Left lung (tissue), 10 donors: ENCODE measurements around the gene DHDDS. TPM values are rescaled to one million over a fixed set of nuclear protein-coding genes. Genes with fewer than 3 reads are reported as not detected.
A peak's percentile ranks its signal among the peaks of the same experiment; 100 is the strongest.

Experiments
- ATAC-seq: fragments of 200-7000 bp; cut with Tn5 transposase; one replicate; pipeline ENCODE4 v1.9.1; 2020; ENCODE audit warnings: moderate library complexity
- DNase-seq, 4 donors: peaks; one replicate each; pipeline ENCODE4 v3.0.0-alpha.2; 2013 to 2020
- H3K27ac ChIP-seq, 2 donors: fragments of 200-600 bp; sonication (generic) in 1 of 2; one replicate each; pipeline versions ENCODE4 v1.5.0 to v1.8.0; 2020 to 2021
- H3K27me3 ChIP-seq, 2 donors: fragments of 200-600 bp; sonication (generic) in 1 of 2; one replicate each; pipeline versions ENCODE4 v1.5.0 to v1.8.0; 2020 to 2021
- H3K36me3 ChIP-seq, 2 donors: fragments of 200-600 bp; sonication (generic) in 1 of 2; one replicate each; pipeline versions ENCODE4 v1.5.0 to v1.8.0; 2020 to 2021
- H3K4me1 ChIP-seq, 2 donors: fragments of 200-600 bp; one replicate each; pipeline ENCODE4 v1.8.0; 2021
- H3K4me3 ChIP-seq, 2 donors: fragments of 200-600 bp; sonication (generic) in 1 of 2; one replicate each; pipeline versions ENCODE4 v1.5.0 to v1.8.0; 2020 to 2021; ENCODE audit warnings: mild to moderate bottlenecking in 1 of 2
- H3K9me3 ChIP-seq, 2 donors: fragments of 200-600 bp; sonication (generic) in 1 of 2; one replicate each; pipeline versions ENCODE4 v1.5.0 to v1.8.0; 2020 to 2021
- intact Hi-C, 2 donors: fragments of 100-400 bp; cut with DNase I; formaldehyde crosslinking; loops; one replicate each; pipeline versions ENCODE4 v1.11.2 to v1.14.2; 2022
- polyA plus RNA-seq, 6 donors: library from polyadenylated mRNA; unstranded; fragments of 120-200 nt; gene quantifications; one replicate each; pipeline ENCODE4 v1.2.1, GENCODE V29; 2013; ENCODE audit not compliant: insufficient read length in 6 of 6
- total RNA-seq, 2 donors: library from RNA; stranded (reverse); fragmentation: NEBNext Ultra II Directional; extraction: Animal tissue kit (Norgen Biotek cat#: 25700); gene quantifications; one replicate each; pipeline ENCODE4 v1.2.1, GENCODE V29; 2021
- TF ChIP-seq, protein P1 (sequence below), 2 donors: fragments of 200-600 bp; sonication (generic) in 1 of 2; IDR thresholded peaks; one replicate each; pipeline versions ENCODE4 v1.5.0 to v1.8.0; 2021; ENCODE audit warnings: antibody characterized with exemption in 2 of 2
- donor health status: DM: no; HTN: yes; CAD: no.
- donor health status: DM: no; HTN: no; CAD: no.

Gene DHDDS
- total and polyA plus RNA-seq, 8 donors = 34.5 to 56.0 (median 36.1) TPM

- intact Hi-C loops = no loop called here
- no peak for DNase-seq
- no peaks in the 10 kb centered on the region for H3K9me3 ChIP-seq
- TF ChIP-seq, protein P1, sequence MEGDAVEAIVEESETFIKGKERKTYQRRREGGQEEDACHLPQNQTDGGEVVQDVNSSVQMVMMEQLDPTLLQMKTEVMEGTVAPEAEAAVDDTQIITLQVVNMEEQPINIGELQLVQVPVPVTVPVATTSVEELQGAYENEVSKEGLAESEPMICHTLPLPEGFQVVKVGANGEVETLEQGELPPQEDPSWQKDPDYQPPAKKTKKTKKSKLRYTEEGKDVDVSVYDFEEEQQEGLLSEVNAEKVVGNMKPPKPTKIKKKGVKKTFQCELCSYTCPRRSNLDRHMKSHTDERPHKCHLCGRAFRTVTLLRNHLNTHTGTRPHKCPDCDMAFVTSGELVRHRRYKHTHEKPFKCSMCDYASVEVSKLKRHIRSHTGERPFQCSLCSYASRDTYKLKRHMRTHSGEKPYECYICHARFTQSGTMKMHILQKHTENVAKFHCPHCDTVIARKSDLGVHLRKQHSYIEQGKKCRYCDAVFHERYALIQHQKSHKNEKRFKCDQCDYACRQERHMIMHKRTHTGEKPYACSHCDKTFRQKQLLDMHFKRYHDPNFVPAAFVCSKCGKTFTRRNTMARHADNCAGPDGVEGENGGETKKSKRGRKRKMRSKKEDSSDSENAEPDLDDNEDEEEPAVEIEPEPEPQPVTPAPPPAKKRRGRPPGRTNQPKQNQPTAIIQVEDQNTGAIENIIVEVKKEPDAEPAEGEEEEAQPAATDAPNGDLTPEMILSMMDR (IDR thresholded peaks at IDR 0.05) = no peak
- H3K4me1 ChIP-seq = peaks cover 20 to 39% of the 10 kb centered on the region in 2 donors
- H3K27ac ChIP-seq = peak overlapping the region in 1 of 2 donors; percentile 99
- no peak for ATAC-seq
- H3K27me3 ChIP-seq = no peaks in the 10 kb centered on the region
- peaks cover 3 to 56% of the 10 kb centered on the region in 2 donors for H3K36me3 ChIP-seq
- no peak overlapping the region for H3K4me3 ChIP-seq
Observed at GRCh38 chr1:26469558-26469957, 37.4 kb downstream of the DHDDS start.

- peaks cover 3 to 50% of the 10 kb centered on the region in 2 donors for H3K36me3 ChIP-seq
- H3K4me1 ChIP-seq = peaks cover 20 to 44% of the 10 kb centered on the region in 2 donors
- H3K27me3 ChIP-seq = no peaks in the 10 kb centered on the region
- no peaks in the 10 kb centered on the region for H3K9me3 ChIP-seq
- intact Hi-C loops = no loop called here
- TF ChIP-seq, protein P1 (IDR thresholded peaks at IDR 0.05) = no peak
- peak overlapping the region in 1 of 2 donors; percentile 99 for H3K27ac ChIP-seq
- no peak for ATAC-seq
- no peak for DNase-seq
- H3K4me3 ChIP-seq = peak overlapping the region; percentile 98
Observed at GRCh38 chr1:26470878-26471497, 38.9 kb downstream of the DHDDS start.

DNA sequence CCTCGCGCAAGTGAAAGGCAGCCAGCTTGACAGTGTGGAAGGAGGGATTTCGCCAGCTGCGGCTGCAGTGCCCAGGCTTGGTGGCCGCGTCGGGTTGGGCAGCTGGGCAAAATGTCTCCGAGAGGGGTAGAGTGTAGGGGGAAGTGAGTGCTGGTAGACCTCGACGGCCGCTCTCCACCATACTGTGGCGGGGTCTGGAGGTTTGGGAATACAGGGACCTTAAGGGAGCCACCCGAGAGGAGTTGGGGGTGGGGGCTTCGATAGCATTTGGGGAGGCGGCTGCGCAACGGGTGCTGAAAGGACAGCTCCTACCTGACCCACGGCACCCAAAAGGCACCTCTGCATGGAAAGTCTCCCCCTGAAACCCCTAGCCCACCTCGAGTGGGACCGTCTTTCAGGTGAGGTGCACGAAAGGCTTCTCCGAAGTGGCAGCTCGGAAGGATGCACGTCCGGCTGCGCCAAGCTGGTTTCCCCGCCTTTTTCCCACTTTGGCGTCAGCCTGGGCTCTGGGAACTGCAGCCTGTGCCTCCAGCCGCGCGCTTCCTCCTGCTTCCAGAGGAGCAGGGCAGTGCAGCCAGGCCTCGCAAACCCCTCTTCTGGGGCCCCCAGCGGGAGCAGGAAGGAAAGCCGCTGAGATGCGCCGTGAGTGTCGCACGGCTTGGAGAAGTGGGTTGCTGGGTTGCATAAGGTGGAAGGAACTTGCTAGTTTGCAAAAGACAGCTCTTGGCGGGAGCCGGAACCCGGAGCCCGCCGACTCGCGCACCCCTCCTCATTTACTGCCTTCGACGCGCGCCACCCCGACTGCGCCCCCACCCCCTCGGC, 39.6 kb downstream of the DHDDS start:
- Histone ChIP-seq H3K36me3 (peaks cover 3 to 50% of the 10 kb centered on the region in 2 donors), H3K4me3 (peak overlapping the region; percentile 98), H3K9me3 (no peaks in the 10 kb centered on the region), H3K27ac (peak overlapping the region; percentile 99), H3K4me1 (peaks cover 20 to 44% of the 10 kb centered on the region in 2 donors), H3K27me3 (no peaks in the 10 kb centered on the region)
- intact Hi-C loops = no loop called here
- TF ChIP-seq, protein P1 (IDR thresholded peaks at IDR 0.05) = no peak
- peak; percentile 79 to 92 (median 82) for DNase-seq
- peak; percentile 41 for ATAC-seq

DNA sequence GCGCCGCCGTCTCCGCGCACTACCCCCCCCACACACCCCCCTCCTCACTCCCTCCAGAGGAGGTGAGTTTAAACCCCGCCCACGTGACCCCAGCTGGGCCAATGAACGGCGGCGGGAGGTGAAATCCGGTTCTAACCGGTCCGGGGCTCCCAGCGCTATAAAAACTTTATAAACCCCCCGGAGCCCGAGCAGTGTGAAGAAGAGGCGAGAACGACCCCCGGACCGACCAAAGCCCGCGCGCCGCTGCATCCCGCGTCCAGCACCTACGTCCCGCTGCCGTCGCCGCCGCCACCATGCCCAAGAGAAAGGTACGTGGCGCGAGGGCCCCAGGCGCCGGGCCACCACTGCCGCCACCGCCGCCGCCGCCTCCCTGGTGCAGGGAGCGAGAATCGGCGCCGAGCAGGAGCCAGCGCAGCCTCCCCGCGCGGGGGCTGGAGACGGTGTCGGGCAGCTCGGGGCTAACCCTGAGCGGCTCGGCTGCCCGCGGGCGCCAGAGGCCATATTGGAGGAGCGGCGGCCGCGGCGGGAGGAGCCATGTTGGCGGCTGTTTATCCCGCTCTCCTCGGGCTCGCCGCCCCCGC, 40.3 kb downstream of the DHDDS start, which contains the start of gene HMGN2:
TSS of gene HMGN2 (plus strand) at position 121 of the 581 bp plus-strand sequence. CDS start at position 294, 173 bp downstream.
- Histone ChIP-seq H3K4me1 (peaks cover 20 to 44% of the 10 kb centered on the region in 2 donors), H3K27me3 (no peaks in the 10 kb centered on the region), H3K27ac (peak within 1 kb of the TSS; percentile 99), H3K36me3 (peaks cover 3 to 50% of the 10 kb centered on the region in 2 donors), H3K4me3 (peak within 1 kb of the TSS; percentile 98), H3K9me3 (no peaks in the 10 kb centered on the region)
- intact Hi-C loops = no loop called here
- ATAC-seq = peak; percentile 83
- DNase-seq = peak; percentile 88 to 95 (median 94)
- TF ChIP-seq, protein P1 (IDR thresholded peaks at IDR 0.05) = no peak
